Activated CD4-positive, alpha-beta T cell treated with anti-CD3 and anti-CD28 coated beads, Interleukin-2, Interleukin-4, amounts not matched to agents 100 ng/mL and 50 ng/mL, durations not matched to agents 16 hours and 8 hours (primary cell): Measurements from ENCODE around the gene VPS37D.
"Not testable (repeated sequence)": the region's sequence is repeated elsewhere in the genome, so short reads cannot be mapped to it uniquely, and the experiment has no call there.

Experiments used
- DNase-seq: peaks from one replicate; pipeline ENCODE4 v3.0.0-alpha.2; 2020; ENCODE audit warnings: low spot score

The VPS37D gene

GRCh38 chr7:73646785-73647724 is 20.6 kb upstream of the VPS37D start:
- no peak for DNase-seq

DNA sequence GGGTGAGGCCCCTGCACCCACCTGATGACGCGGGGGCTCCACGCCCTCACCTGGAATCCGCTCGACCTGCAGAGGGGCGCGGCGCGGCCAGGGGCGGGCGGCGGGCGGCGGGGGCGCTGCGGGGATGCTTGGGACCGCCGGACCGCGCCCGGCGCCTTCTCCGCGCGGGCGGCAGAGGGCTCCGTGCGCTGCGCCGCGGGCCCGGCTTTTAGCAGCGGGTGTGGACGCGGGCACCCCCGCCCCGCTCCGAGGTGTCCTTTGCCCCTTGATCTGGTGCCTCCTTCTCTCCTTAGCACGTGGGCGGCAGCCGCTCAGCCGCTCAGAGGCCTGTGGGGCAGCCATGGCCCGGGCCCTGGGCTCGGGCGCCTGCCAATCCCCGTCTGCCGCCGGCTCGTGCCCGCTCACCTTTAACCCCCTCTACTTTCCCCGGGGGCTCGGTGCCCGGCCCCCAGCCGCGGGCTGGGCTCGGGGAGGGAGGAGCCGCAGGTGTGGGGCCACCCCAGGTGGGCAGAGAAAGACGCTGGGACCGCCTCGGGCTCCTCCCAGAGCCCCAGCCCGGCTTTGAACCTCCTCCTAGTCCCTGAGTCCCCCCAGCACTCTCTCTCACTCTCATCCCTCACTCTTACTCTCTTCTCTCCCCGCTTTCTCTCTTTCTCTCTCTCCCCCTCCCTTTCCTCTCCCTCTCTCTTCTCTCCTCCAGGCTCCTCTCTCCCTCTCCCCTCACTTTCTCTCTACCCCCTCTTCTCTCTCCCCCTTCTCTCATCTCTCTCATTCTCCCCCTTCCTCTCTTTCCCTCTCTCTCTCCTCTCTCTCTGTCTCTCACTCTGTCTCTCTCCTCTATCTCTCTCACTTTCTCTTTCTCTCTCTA is 19.7 kb upstream of the VPS37D start:
- DNase-seq = no peak

DNA sequence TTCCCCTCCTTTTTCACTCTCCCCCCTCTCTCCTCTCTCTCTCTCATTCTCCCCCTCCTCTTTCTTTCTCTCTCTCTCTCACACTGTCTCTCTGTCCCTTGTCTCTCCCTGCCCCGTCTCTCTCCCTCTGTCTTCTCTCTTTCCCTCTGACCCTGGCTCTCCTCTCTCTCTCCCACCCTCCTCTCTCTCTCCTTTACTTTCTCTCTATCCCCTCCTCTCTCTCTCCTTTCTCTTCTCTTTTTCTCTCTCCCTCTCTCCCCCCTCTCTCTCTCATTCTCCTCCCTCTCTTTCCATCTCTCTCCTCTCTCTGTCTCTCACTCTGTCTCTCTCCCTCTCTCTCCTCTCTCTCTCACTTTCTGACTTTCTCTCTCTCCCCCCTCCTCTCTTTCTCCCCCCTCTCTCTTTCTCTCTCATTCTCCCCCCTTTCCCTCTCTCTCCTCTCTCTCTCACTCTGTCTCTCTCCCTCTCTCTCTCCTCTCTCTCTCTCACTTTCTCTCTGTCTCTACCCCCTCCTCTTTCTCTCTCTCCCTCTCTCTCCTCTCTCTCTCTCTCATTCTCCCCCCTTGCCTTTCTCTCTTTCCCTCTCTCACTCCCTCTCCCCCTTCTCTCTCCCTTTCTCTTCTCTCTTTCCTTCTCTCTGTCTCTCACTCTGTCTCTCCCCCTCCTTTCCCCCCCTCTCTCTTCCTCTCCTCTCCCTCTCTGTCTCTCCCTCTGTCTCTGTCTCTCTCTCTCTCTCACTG is 18.9 kb upstream of the VPS37D start:
- no peak for DNase-seq

DNA sequence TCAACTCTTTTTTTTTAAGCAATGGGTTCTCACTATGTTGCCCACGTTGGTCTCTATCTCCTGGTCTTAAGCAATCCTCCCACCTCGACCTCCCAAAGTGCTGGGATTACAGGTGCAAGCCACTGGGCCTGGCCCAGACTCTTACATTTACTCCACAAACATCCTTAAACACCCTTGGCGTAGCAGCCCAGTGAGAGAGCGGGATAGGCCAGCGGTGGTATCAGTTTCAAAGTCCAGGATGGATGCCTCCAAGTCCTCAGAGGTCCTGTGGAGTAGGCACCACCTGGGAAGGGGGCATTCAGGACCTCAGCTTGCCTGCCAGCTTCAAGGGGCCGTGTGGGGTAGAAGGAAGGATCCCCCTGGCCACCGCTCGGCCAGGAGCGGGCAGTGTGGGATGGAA is 18.1 kb upstream of the VPS37D start:
- DNase-seq = no peak

GRCh38 chr7:73650524-73650923 is 17.1 kb upstream of the VPS37D start:
- no peak for DNase-seq

DNA sequence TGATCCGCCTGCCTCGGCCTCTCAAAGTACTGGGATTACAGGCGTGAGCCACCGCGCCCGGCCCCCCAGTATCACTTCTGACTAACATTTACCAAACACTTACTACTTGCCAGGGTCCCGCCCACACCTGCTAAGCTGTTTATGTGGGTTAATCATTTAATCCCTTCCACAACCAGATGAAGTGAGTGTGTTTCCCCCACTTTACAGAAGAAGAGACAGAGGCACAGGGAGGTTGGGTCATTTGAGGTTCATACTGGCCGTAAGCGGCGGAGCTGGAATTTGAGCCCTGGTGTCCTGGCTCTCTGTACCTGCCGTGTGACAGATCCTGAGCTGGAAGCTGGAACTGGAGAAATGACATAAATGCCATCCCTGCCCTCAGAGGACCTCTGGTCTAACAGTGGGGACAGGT is 15.1 kb upstream of the VPS37D start:
- no peak for DNase-seq

GRCh38 chr7:73655309-73655708 is 12.3 kb upstream of the VPS37D start:
- DNase-seq = not testable (repeated sequence)

DNA sequence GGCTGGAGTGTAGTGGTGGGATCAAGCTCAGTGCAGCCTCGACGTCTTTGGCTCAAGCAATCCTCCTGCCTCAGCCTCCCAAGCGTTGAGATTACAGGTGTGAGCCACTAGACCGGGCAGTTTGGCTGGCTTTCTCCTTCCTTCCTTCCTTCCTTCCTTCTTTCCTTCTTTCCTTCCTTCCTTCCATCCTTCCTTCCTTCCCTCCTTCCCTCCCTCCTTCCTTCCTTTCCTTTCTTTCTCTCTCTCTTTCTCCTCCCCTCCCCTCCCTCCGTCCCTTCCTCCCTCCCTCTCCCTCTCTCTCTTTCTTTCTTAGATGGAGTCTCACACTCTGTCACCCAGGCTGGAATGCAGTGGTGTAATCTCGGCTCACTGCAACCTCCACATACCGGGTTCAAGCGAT is 7.6 kb upstream of the VPS37D start:
- DNase-seq = no peak

- not testable (repeated sequence) for DNase-seq
These were observed 7.0 kb upstream of the VPS37D start for GRCh38 chr7:73660594-73660993.

GRCh38 chr7:73663033-73663432 is 4.6 kb upstream of the VPS37D start:
- no peak for DNase-seq

- DNase-seq = no peak
These were observed 663 bp downstream of the VPS37D start for GRCh38 chr7:73668103-73668885.

GRCh38 chr7:73668886-73669230 is 1.2 kb downstream of the VPS37D start:
- no peak for DNase-seq

DNA sequence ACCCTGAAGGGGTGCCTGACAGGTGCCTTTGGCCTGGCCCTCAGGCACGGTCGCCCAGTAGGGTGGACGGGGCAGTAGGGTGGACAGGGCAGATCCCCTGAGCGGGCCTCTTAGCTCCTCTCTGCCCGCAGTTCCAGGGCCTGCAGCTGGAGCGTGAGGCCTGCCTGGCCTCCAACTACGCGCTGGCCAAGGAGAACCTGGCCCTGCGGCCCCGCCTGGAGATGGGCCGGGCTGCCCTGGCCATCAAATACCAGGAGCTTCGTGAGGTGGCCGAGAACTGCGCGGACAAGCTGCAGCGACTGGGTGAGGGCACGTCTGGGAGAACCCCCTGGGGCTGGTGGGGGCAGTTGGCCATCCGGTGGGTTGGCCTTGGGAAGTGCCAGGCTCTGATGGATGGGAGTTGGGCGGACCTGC is 1.7 kb downstream of the VPS37D start:
- no peak for DNase-seq

- no peak for DNase-seq
These were observed 2.3 kb downstream of the VPS37D start for GRCh38 chr7:73669858-73670385.

- DNase-seq = no peak
These were observed 3.7 kb downstream of the VPS37D start for GRCh38 chr7:73671322-73671661.

- no peak for DNase-seq
These were observed 4.3 kb downstream of the VPS37D start for GRCh38 chr7:73671857-73672445.

- no peak for DNase-seq
These were observed 7.0 kb downstream of the VPS37D start for GRCh38 chr7:73674468-73675124.

GRCh38 chr7:73676062-73676461 is 8.4 kb downstream of the VPS37D start:
- DNase-seq = not testable (repeated sequence)

DNA sequence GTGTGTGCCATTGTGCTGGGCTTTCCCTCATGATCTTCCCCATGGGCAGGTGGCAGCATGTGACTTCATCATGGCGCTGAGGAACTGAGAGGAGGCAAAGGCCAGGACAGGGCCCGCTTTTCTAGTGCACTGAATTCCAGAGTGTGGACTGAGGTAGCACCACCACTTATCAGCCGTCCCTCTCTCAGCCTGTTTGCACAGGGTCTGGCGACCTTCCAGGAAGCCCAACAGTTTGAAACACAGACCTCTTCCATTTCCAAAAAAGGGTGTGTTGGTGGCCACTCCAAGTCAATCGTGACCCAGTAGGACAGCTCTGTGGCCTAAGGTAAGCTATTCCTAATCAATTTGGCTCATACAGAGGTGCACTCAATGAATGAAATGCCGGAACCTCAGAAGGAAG is 11.2 kb downstream of the VPS37D start:
- DNase-seq = no peak

DNA sequence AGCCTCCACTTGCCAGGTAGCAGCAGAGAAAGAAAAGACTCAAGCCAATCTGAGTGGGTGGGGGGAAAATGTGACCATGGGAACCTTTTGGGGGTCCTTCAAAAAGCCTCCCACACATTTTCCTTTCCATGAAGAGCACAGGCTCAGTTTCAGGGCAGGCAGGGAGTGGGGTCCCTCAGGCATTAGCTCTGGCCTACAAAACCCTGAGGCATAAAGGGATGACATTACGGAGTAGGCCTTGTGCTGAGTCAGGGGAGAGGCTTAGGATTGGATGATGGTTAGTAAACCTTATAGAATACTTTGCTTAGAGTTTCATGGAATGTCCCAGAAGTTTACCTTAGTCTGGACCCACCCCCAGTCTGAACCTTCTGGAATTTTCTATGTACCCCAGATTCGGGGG is 12.1 kb downstream of the VPS37D start:
- DNase-seq = no peak
